H1 (cell line): ENCODE data around the gene TSC1. TPM values are rescaled to one million over a fixed set of nuclear protein-coding genes. Genes with fewer than 3 reads are reported as not detected.

Experiments
- ATF2 ChIP-seq: IDR thresholded peaks from 2 replicates; pipeline ENCODE4 v1.6.1; 2012; ENCODE audit warnings: low read length, inconsistent platforms
- BRCA1 ChIP-seq: IDR thresholded peaks from 2 replicates; pipeline ENCODE4 v1.6.1; 2012; ENCODE audit warnings: low read depth, low read length, improper control_type of control experiment
- CHD1 ChIP-seq: IDR thresholded peaks from 2 replicates; pipeline ENCODE4 v1.6.1; 2012; ENCODE audit warnings: low read depth, low read length, improper control_type of control experiment
- EZH2 ChIP-seq: fragments of 200-600 bp; sonication (generic); IDR thresholded peaks from 2 replicates; pipeline ENCODE4 v1.7.1; 2012; ENCODE audit warnings: low read depth, mild to moderate bottlenecking, moderate library complexity, low read length, inconsistent platforms; ENCODE audit not compliant: severe bottlenecking
- FOSL1 ChIP-seq: IDR thresholded peaks from 2 replicates; pipeline ENCODE4 v1.6.1; 2011; ENCODE audit warnings: mild to moderate bottlenecking, low read depth, low read length, moderate library complexity; ENCODE audit not compliant: insufficient read depth
- RXRA ChIP-seq: IDR thresholded peaks from 2 replicates; pipeline ENCODE4 v1.6.1; 2011; ENCODE audit warnings: low read depth, mild to moderate bottlenecking, low read length, moderate library complexity; ENCODE audit not compliant: insufficient read depth
- polyA plus RNA-seq, 7 experiments: library from polyadenylated mRNA; depleted of rRNA in 3 of 7; stranded (reverse) in 5 of 7; unstranded in 2 of 7; fragments of >200 nt in 5 of 7; fragments of 200-250 nt in 2 of 7; gene quantifications; 1 replicate in 5 of 7; 2 replicates in 1 of 7; 4 replicates in 1 of 7; pipeline versions ENCODE4 v1.2.1 to v1.2.3, GENCODE V29; 2011 to 2013; ENCODE audit warnings: missing spikeins in 2 of 7, mixed read lengths in 2 of 7
- total RNA-seq: library from RNA; stranded (reverse); fragmentation: NEBNext Ultra II Directional; extraction: Animal tissue kit (Norgen Biotek cat#: 25700); gene quantifications from 2 replicates; pipeline ENCODE4 v1.2.1, GENCODE V29; 2021

TSC1 gene
- total and polyA plus RNA-seq, 2 of the 8 experiments (the other 6 are each of a cell fraction or from before 2014, with no cell fraction given): 37.2 to 46.0 TPM

- TF ChIP-seq EZH2: no peak
- no peak for TF ChIP-seq ATF2
- TF ChIP-seq CHD1: no peak
- no peak for TF ChIP-seq RXRA
- no peak for TF ChIP-seq FOSL1
- TF ChIP-seq BRCA1: no peak
Observed at GRCh38 chr9:132914924-132915323, 29.5 kb downstream of the TSC1 start (continued).
